GM19238 (cell line): Measurements from ENCODE around the gene OPN4.

Experiments
- DNase-seq: peaks from one replicate; pipeline ENCODE4 v3.0.0; 2011; ENCODE audit warnings: low spot score; ENCODE audit not compliant: insufficient read length

OPN4 gene

DNA sequence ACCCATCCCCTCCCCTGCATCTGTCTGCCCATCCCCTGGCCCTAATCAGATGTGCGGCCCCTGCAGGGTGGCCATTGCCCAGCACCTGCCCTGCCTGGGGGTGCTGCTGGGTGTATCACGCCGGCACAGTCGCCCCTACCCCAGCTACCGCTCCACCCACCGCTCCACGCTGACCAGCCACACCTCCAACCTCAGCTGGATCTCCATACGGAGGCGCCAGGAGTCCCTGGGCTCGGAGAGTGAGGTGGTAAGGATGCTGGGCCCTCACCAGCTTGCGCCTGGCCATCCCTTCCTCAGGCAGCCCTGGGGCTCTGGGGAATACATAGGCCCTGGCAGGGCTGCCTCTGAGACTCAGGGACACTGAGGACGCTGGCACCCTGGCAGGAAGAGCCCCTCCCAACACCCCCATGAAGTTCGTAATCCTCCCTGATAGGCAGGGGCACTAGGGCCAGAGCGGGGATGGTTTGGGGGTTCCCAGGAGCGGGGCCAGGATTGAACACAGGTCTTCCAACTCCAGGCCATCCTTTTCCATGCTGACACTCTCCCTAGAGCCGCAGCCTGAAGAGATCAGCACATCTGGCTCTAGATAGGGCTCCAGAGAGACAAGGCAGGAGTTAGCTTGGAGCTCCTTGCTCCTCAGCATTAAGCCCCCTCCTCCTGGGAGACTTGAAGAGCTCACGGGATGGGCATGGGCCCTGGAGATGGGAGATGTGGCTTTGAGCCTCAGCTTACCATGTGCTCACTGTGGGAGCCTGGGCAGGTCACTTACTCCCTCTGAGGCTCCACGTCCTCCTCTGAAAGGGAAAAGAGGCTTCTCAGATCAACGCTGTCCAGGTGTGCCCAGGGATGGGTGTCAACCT, 8.1 kb downstream of the OPN4 start:
- no peak for DNase-seq

DNA sequence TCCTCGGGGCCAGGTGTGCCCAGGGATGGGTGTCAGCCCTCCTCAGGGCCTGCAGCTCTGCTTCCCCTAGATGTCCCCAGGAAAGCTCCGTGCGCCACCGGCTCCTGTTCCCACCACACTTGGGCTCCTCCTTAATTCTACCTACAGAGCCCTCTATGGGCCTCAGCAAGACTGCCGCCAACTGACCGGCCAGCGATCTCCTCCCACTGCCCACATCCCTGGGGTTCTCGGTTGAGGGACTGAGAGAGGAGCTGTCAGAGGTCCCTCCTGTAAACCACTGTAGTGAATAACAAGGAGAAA, 8.6 kb downstream of the OPN4 start:
- no peak for DNase-seq

DNA sequence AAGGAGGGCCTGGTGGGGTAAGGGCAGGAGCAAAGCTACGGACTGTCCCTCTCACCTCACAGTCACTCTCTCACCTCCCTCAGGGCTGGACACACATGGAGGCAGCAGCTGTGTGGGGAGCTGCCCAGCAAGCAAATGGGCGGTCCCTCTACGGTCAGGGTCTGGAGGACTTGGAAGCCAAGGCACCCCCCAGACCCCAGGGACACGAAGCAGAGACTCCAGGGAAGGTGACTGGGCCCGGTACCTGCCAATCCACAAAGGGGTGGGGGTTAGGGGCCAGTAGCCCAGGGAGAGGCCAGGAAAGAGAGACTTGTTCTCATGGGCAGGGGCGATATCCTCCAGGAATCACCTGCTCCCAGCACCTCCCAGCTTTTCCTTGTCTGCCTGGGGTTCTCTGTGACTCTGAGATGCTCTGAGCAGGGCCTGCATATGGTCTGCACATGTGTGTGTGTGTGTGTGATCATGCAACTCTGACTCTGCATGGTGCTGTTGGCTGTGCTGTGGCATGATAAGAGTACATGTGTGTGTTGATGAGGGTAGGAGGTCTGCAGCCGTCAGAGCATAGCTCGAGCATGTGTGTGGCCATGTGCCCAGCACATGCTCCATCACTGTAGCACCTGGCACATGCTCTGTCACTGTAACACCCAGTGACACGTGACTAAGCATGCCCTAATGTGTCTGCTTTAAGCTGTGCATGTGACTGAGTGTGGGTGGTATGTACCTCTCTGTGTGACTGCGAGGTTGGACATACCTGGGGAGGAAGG, 9.4 kb downstream of the OPN4 start:
- no peak for DNase-seq

DNA sequence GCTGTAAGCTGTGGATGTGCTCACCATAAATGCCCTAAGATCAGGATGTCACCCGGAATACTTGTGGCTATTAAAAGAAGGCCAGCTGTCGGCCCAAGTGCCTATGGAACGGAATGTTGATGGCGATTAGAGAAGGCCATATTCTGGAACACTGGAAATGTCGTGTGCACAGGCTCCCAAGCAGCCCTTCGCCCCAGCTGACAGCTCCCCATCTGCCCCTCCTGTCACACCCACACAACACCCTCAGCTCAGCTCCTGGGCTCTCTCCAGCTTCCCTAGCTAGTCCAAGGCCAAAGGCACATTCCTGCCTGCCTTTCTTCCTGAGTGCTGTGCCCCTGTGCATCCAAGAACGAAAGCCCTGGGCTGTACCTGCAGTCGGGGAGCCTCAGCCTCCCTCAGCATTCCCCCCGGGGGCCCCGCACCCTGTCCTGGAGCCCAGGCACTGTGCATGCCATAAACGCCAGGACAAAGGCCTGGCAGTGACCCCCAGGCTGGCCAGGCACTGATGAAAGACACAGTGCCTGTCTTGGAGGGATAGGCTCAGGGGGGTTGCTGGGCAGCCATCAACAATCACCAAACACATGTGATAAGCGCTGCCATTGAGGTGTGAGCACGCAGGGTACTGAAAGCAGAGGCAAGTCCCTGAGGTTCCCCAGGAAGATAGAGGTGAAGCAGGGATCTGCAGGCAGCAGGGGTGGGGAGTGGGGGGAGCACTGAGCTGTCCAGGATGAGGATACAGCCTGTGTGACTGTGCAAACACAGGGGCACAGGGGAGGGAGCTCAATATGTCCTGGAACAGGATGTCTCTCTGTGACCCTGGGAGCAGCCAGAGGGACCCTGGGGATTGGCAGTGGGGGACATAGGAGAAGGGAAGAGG, 10.2 kb downstream of the OPN4 start:
- DNase-seq = no peak

DNA sequence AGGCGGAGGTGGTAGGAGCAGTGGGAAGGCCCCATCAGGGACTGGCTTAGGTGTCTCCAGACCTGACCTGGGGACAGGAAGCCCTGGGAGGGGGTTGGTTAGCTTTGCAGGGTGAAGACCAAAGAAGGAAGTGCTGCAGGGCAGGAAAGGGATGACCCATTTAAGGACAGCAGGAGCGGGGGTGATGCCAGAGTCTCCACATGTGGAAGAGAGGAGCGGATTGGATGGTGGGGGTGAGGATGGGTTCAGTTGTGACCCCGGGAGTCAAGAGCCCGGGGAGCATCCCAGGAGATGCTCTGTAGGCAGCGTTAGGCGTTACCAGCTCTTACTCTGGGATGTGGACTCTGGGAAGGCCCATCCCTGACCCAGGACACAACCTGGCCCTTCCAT, 10.9 kb downstream of the OPN4 start:
- DNase-seq = no peak

DNA sequence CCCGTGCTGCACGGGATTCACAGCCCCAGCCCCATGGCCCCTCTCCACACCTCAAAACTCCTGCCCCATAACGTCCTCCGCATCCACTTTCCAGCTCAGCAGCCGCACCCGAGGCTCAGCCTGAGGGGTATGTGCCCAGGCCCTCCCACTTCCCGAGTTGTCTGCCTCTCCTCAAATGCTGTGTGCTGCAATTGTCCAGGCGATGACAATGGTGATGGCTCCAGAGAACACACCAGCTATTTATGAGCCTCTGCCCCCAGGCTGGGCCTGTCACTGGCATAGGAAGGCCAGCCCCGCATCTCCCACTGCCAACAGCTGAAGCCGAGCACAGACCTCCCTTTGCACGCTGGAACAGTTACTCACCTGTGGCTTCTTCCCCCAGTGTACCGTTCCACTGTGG, 11.5 kb downstream of the OPN4 start:
- DNase-seq = no peak

DNA sequence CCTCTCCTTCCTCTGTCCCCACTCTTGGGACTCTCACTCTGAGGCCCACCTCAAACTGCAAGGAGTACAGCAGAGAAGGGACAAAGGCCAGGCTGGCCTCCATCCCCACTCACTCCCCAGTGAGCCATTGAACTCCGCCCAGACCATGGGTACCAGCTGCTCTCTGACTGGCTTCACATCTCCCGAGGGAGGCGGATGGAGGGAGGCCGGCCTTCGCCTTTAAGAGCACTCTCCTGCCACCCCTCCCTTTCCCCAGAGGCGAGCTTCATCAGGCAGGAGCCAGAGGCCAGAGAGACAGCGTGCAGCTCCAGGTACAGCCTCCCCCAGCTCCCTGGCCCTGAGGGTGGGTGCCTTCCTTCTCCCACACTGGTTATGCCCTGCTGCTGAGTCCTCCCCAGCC, 12.2 kb downstream of the OPN4 start:
- DNase-seq = no peak

DNA sequence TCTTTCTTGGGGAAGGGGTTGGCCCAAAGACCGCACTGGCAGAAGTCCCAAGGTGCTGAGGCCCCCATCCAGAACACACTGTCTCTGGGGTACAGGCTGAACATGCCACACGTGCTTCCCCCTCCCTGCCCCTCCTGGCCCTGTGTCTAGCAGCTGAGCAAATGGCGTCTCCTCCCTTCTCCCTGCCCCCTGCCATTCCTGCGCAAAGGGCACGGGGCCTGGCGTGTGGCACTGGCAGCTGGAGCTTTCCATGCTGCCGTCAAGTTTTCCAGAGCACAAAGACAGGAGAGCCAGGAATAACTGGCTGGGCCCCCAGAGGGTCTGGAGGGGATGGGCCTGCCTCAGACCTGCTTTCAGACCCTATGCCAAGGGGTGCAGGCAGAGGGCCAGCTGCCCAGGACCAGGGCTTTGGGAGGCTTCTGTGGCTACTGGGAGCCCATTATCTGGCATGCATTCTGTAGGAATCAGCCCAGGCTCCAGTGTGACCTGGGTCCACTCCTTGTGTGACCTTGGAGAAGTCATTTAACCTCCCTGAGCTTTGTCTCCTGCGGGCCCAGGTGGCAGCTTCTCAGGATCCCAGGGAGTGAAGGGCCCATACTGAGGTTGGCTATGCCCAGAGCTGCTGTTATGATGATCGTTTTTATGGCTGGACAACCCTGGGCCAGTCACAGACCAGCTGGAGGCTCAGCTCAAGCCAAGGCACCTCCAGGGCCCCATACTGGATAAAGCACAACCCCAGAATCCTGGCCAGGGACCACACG, 13.3 kb downstream of the OPN4 start:
- no peak for DNase-seq

DNA sequence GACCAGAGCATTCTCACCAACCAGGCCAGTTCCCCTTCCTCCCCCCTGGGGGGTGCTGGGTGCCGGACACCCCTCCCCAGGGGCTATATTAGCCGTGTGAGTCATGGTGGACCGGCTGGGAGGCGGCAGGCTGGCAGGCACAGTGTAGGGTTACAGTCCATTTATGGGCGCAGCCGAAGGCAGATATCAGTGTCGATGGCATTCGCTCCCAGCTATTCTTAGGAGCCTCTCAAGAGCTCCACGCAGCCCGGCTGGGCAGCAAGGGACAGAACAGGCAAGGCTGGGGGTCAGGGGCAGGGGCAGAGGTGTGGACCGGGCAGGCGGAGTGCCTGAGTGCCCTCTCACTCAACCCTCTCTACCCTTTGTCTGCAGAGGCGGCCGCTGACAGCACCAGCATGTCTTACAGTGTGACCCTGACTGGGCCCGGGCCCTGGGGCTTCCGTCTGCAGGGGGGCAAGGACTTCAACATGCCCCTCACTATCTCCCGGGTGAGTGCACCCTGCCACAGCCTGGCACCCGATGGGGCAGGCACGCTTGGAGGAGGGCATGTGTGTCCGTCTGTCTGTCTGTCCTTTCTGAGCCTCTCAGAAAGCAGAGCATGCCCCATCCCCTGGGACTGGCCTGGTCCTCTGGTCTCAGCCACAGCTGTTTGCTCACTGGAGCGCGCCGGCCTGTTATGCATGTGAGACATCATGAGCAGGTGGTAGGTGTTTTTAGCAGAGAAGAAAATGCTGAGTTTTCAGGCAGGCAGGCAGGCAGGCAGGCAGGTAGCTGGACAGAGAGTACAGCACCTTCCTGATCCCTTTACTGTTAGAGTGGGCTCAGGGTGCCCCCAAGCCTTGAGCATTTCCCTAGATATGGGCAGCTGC, 14.2 kb downstream of the OPN4 start, which contains the start of gene LDB3:
Gene LDB3 (plus strand): TSS at position 215 of the 869 bp plus-strand sequence. CDS start 181 bp downstream, at position 396.
- DNase-seq = peak; percentile 53

DNA sequence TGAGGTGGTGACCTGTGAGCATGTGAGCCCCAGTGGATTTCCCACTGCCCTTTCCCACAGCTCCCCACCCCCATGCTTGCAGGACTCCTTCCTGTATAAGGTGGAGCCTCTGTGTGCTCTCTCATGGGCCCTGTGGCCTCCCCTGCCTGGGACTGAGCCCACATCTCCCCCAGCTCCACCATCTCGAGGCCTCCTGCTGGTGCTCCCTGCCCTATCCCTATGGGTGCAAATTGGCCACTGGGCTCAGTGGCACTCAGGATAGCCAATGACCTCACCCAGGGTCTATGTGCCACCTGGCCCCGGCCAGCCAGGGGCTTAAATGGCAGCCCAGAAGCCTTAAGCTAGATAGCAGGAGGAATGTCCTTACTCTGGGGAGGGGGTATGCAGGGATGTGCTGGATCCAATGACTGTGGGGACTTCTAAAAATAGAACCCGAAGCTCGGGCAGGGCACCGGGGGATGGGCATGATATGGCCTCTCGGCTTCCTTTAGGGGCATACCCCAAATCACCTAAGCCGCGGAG, 16.0 kb downstream of the OPN4 start:
- no peak for DNase-seq

DNA sequence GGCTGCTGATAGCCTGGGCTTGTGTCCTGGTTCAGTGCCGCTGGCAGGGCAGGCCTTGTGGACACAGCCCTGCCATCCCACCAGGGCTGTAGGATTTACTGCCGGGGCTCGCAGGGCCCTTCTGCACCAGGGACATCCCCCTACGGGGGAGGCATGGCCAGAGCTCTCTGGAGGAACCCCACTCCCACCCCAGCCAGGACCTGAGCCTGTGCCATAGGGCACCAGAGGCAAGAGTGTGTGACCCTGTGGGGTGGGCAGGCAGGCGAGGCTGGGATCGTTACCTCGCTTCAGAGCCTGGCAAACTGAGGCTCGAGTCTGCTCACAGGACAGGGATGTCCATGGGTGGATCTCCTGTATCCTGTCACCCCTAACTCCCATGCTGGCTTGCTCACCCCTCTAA, 16.5 kb downstream of the OPN4 start:
- DNase-seq = no peak

DNA sequence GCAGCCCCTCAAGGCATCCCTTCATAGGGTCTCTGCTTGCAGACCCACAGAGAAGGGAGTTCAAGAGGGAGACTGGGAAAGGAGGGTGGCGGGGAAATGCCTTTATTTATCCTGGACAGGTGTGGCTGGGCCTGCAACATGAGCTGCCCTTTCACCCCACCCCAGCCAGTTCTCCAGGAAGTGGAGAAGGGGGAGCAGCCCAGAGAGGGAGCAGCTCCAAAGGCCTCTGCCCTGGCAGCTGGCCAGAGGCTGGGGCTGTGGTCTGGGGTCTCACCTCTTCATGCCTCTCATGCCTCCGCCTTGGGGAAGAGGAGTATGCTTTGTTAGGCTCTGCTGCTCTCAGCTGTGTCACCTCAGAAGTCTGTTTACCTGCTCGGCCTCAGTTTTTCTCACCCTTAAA, 17.1 kb downstream of the OPN4 start:
- no peak for DNase-seq

DNA sequence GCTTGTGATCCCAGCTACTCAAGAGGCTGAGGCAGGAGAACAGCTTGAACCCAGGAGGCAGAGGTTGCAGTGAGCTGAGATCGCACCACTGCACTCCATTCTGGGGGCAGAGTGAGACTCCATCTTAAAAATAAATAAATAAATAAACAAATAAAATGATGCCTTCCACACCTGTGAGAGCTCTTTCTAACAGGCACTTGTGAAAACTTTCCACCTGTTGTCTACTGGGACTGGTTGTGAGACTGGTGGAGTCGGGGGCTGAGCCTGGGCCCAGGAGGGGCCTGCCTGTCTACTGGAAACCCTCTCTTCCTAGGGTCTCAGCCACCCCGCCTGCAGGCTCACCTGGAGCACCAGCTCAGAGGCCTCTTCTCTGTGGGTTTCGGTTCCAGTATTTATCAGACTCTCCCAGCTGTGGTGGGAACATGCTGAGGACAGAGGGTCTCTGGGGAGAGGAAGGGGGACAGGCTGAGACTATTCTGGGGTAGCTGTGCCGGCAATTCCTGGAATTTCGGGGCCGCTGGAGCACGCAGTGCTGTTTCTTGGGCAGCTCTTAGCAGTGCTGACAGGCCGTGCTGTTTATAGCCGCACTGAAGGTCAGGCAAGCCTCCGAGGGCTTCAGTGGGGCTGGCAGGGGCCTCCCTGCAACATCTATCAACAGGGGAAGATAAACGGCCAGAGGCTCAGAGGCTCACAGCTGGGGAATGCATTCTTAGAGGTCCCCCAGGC, 17.8 kb downstream of the OPN4 start:
- DNase-seq = no peak

DNA sequence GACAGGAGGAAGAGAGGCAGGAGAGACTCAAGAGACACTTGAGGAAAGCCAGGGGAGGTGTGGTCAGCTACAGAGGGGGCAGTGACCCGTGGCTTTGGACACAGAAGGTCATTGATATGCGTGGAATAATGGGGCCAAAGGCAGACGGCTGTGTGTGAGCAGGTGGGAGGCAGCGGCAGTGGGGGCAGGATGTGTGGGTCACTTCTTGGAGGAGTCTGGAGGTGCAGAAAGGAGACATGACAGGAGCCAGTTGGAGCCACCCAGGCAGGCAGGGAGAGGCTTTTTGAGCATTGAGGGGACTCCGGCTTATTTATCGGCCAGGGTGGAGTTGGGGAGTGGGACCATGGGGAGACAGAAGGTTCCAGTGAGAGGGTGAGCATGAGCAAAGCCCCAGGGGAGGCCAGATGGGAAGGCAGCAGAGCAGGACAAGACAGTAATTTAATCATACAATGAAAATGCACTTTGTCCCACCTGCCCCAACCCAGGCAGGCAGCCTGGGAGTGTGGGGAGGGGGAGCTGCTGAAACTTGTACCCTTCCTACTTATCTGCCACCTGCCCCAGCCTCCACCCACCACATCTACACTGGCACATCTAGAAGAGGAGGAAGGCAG, 19.0 kb downstream of the OPN4 start:
- no peak for DNase-seq

DNA sequence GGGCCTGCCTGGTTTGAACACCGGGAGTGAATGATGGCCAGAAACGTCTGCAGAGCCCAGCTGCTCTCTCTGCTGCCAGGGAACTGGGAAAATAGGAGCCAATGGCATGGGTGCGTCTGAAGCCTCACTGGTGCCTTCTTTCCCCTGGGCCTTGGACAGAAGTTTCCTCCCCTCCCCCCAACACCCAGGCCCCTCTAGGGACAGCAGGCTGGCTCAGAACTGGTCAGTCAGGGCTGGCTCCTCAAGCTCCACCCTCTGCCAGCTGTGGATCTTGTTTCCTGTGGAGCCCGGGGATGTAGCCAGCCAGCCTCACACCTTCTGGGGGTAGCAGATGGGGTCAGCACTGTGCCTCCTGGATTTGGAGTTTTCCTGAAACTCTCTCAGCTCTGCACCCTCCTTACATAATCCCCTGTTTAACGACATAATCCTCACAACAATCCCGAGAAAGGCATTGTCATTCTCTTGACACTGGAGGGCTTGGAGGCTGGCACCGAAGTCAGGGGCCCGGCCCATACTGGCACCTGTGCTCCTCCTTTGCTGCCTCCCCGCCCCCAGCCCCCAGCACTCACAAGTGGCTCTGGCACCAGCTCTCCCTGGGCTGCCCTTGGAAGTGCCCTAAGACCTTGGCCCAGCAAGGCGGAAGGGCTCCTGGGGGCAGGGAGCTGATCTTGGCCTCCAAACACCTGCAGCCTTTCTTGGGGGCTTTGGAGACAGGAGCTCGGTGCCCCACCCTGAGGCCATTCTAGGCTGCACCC, 19.7 kb downstream of the OPN4 start:
- DNase-seq = no peak

DNA sequence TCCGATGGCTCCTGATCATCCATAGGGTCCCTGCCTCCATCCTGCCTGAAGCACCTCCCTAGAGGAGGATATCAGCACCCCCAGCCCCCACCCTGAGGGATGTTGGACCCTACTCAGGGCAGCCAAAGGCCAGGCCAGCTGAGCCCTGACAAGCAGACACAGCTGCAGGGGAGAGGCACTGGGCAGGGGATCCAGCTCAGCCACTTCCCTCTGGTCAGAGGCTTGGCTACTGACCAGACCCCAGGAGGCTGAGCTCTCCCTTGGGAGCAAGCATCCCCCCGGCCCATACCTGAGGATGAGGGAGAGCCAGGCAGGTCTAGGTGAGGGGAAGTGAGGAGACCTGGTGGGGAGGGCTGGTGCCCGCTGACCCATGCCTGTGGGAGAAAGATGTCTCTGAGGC, 20.6 kb downstream of the OPN4 start:
- no peak for DNase-seq

DNA sequence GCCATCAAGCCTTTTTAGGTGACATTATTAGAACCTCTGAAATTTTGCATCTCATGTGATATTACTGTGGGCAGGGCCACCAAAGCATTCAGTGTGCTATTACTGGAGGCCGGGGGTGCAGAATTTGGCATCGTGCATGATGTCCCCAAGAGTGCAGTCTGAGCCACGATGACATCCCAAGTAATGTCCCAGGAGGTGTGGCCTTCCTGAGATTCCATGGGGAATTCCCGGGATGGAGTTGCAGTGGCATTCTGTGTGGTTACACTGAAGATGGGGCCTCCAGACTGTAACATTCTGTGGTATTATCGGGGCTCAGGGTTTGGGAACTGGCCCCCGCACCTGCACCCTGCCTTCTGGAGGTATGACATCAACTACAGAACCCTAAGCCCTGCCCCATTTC, 23.0 kb downstream of the OPN4 start:
- DNase-seq = no peak
